Measurements from ENCODE around the gene FAM83G. TPM values are rescaled to one million over a fixed set of nuclear protein-coding genes. Genes with fewer than 3 reads are reported as not detected.

Gene FAM83G
- total and polyA plus RNA-seq, 2 experiments from 2014 or later: 7.6 to 44.5 TPM

DNA sequence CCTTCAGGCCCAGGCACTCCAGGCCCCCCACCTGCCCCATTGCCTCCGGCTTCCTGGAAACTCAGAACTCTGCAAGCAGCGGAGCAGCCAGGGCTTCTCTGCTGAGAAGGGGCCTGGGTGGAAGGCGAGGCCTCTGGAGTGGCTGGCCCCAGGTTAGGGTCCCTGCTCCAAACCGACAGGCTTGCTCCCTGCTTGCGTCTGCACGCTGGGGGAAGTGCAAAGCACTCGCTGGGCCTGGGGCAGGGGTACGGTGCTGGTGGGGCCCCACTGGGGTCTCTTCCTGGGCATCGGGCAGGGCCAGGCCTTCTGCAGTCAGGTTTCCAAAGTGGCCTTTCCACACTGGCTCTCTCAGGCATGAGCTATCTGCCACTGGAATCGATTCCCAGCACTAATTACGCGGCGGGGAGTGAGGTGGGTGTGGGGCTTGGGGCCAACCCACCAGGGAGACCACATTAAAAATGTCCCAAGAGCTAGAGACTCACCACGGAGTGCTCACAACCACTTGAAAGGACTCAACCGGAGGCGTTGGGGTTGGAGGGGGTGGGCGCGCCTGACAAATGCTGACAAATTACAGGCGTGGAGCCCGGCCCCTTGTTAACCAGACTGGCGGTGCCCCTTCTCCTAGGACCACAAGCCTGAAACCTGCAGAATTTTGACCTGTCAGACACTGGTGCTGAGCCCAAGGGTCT, 17.9 kb downstream of the FAM83G start:
- peaks cover 11% of the 10 kb centered on the region for H3K27me3 Mint-ChIP-seq (ENCODE audit: insufficient read depth, low read depth, poor library complexity)
- no peak for TF ChIP-seq EZH2phosphoT487 (IDR thresholded peaks at IDR 0.05; ENCODE audit: unreplicated experiment)

DNA sequence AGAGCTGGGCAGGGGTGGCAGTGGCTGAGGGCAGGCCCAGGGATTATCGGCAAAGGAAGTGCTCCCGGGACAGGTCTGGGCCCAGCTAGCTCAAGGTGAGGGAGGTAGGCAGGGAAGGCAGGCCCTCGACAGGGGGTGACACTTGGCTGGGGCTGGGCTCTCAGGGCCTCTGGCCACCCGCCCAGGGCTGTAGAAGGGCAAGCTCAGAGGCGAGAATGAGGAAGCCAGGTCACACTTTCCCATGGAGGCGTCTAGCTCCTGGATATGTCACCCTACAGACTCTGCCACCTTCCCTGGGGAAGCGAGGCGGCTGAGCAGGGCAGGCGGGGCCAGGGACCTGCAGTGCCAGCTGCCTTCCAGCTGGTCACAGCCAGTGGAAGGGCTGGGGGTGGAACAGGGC, 19.1 kb downstream of the FAM83G start:
- ATAC-seq (no peak), DNase-seq (ENCODE audit: low spot score) (no peak)
- peaks cover 6% of the 10 kb centered on the region; the same call in 1 of the 2 replicates for H4K20me1 ChIP-seq (replicated peaks; ENCODE audit: insufficient read depth)
- H2AFZ ChIP-seq: no peak overlapping the region
- no peak overlapping the region for H3K4me3 Mint-ChIP-seq
- no peak overlapping the region for H3K27ac ChIP-seq (ENCODE audit: low read depth)
- H3K9me2 ChIP-seq (ENCODE audit: insufficient read depth): no peaks in the 10 kb centered on the region
- no peak overlapping the region for H3K4me2 ChIP-seq
- H3K27ac Mint-ChIP-seq: no peak overlapping the region
- H3K4me1 Mint-ChIP-seq: 0 out of 3 replicates have a peak, but pooled peaks cover 2% of the 10 kb centered on the region
- no peaks in the 10 kb centered on the region for H3K27me3 ChIP-seq (ENCODE audit: insufficient read depth)
- no peaks in the 10 kb centered on the region for H3K9me3 Mint-ChIP-seq
- peaks cover 13% of the 10 kb centered on the region for H3K27me3 Mint-ChIP-seq (ENCODE audit: insufficient read depth, low read depth, poor library complexity)
- H3K4me1 ChIP-seq (ENCODE audit: insufficient read depth): no peaks in the 10 kb centered on the region
- peaks cover 16% of the 10 kb centered on the region for H3K36me3 Mint-ChIP-seq (ENCODE audit: low read depth)
- no peak overlapping the region for H3K4me3 ChIP-seq
- peaks cover 7% of the 10 kb centered on the region; the same call in 1 of the 2 replicates for H3K79me2 ChIP-seq (replicated peaks; ENCODE audit: insufficient read depth)
- H3K36me3 ChIP-seq (ENCODE audit: insufficient read depth): no peaks in the 10 kb centered on the region
- no peaks in the 10 kb centered on the region for H3F3A ChIP-seq (replicated peaks; ENCODE audit: low read depth)
- TF ChIP-seq, protein P1, sequence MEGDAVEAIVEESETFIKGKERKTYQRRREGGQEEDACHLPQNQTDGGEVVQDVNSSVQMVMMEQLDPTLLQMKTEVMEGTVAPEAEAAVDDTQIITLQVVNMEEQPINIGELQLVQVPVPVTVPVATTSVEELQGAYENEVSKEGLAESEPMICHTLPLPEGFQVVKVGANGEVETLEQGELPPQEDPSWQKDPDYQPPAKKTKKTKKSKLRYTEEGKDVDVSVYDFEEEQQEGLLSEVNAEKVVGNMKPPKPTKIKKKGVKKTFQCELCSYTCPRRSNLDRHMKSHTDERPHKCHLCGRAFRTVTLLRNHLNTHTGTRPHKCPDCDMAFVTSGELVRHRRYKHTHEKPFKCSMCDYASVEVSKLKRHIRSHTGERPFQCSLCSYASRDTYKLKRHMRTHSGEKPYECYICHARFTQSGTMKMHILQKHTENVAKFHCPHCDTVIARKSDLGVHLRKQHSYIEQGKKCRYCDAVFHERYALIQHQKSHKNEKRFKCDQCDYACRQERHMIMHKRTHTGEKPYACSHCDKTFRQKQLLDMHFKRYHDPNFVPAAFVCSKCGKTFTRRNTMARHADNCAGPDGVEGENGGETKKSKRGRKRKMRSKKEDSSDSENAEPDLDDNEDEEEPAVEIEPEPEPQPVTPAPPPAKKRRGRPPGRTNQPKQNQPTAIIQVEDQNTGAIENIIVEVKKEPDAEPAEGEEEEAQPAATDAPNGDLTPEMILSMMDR (conservative IDR thresholded peaks at IDR 0.05; ENCODE audit: low read depth in 2 of 2): no peak
- TF ChIP-seq EZH2 (IDR thresholded peaks at IDR 0.05; ENCODE audit: low read depth, unreplicated experiment): no peak
- TF ChIP-seq, protein P2, sequence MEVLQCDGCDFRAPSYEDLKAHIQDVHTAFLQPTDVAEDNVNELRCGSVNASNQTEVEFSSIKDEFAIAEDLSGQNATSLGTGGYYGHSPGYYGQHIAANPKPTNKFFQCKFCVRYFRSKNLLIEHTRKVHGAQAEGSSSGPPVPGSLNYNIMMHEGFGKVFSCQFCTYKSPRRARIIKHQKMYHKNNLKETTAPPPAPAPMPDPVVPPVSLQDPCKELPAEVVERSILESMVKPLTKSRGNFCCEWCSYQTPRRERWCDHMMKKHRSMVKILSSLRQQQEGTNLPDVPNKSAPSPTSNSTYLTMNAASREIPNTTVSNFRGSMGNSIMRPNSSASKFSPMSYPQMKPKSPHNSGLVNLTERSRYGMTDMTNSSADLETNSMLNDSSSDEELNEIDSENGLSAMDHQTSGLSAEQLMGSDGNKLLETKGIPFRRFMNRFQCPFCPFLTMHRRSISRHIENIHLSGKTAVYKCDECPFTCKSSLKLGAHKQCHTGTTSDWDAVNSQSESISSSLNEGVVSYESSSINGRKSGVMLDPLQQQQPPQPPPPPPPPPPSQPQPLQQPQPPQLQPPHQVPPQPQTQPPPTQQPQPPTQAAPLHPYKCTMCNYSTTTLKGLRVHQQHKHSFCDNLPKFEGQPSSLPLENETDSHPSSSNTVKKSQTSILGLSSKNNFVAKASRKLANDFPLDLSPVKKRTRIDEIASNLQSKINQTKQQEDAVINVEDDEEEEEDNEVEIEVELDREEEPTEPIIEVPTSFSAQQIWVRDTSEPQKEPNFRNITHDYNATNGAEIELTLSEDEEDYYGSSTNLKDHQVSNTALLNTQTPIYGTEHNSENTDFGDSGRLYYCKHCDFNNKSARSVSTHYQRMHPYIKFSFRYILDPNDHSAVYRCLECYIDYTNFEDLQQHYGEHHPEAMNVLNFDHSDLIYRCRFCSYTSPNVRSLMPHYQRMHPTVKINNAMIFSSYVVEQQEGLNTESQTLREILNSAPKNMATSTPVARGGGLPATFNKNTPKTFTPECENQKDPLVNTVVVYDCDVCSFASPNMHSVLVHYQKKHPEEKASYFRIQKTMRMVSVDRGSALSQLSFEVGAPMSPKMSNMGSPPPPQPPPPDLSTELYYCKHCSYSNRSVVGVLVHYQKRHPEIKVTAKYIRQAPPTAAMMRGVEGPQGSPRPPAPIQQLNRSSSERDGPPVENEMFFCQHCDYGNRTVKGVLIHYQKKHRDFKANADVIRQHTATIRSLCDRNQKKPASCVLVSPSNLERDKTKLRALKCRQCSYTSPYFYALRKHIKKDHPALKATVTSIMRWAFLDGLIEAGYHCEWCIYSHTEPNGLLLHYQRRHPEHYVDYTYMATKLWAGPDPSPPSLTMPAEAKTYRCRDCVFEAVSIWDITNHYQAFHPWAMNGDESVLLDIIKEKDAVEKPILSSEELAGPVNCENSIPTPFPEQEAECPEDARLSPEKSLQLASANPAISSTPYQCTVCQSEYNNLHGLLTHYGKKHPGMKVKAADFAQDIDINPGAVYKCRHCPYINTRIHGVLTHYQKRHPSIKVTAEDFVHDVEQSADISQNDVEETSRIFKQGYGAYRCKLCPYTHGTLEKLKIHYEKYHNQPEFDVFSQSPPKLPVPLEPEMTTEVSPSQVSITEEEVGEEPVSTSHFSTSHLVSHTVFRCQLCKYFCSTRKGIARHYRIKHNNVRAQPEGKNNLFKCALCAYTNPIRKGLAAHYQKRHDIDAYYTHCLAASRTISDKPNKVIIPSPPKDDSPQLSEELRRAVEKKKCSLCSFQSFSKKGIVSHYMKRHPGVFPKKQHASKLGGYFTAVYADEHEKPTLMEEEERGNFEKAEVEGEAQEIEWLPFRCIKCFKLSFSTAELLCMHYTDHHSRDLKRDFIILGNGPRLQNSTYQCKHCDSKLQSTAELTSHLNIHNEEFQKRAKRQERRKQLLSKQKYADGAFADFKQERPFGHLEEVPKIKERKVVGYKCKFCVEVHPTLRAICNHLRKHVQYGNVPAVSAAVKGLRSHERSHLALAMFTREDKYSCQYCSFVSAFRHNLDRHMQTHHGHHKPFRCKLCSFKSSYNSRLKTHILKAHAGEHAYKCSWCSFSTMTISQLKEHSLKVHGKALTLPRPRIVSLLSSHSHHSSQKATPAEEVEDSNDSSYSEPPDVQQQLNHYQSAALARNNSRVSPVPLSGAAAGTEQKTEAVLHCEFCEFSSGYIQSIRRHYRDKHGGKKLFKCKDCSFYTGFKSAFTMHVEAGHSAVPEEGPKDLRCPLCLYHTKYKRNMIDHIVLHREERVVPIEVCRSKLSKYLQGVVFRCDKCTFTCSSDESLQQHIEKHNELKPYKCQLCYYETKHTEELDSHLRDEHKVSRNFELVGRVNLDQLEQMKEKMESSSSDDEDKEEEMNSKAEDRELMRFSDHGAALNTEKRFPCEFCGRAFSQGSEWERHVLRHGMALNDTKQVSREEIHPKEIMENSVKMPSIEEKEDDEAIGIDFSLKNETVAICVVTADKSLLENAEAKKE (CRISPR knock-in tag; IDR thresholded peaks at IDR 0.05): no peak
- no peak for TF ChIP-seq EZH2phosphoT487 (IDR thresholded peaks at IDR 0.05; ENCODE audit: unreplicated experiment)
- TF ChIP-seq NANOG (IDR thresholded peaks at IDR 0.05; ENCODE audit: borderline replicate concordance): no peak
- TF ChIP-seq, protein P3, sequence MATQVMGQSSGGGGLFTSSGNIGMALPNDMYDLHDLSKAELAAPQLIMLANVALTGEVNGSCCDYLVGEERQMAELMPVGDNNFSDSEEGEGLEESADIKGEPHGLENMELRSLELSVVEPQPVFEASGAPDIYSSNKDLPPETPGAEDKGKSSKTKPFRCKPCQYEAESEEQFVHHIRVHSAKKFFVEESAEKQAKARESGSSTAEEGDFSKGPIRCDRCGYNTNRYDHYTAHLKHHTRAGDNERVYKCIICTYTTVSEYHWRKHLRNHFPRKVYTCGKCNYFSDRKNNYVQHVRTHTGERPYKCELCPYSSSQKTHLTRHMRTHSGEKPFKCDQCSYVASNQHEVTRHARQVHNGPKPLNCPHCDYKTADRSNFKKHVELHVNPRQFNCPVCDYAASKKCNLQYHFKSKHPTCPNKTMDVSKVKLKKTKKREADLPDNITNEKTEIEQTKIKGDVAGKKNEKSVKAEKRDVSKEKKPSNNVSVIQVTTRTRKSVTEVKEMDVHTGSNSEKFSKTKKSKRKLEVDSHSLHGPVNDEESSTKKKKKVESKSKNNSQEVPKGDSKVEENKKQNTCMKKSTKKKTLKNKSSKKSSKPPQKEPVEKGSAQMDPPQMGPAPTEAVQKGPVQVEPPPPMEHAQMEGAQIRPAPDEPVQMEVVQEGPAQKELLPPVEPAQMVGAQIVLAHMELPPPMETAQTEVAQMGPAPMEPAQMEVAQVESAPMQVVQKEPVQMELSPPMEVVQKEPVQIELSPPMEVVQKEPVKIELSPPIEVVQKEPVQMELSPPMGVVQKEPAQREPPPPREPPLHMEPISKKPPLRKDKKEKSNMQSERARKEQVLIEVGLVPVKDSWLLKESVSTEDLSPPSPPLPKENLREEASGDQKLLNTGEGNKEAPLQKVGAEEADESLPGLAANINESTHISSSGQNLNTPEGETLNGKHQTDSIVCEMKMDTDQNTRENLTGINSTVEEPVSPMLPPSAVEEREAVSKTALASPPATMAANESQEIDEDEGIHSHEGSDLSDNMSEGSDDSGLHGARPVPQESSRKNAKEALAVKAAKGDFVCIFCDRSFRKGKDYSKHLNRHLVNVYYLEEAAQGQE (IDR thresholded peaks at IDR 0.05; ENCODE audit: unreplicated experiment): no peak
- TF ChIP-seq JUNB (IDR thresholded peaks at IDR 0.05; ENCODE audit: unreplicated experiment): no peak

More for the DNA sequence above, 17.9 kb downstream of the FAM83G start:
- Mint-ChIP-seq H3K4me1 (0 out of 3 replicates have a peak, but pooled peaks cover 2% of the 10 kb centered on the region), H3K27ac (no peak overlapping the region), H3K4me3 (no peak overlapping the region), H3K36me3 (ENCODE audit: low read depth) (peaks cover 16% of the 10 kb centered on the region), H3K9me3 (no peaks in the 10 kb centered on the region)
- Histone ChIP-seq H3K79me2 (replicated peaks; ENCODE audit: insufficient read depth) (peaks cover 12% of the 10 kb centered on the region; the same call in 1 of the 2 replicates), H3K4me2 (no peak overlapping the region), H3K9me2 (ENCODE audit: insufficient read depth) (no peaks in the 10 kb centered on the region), H3K36me3 (ENCODE audit: insufficient read depth) (no peaks in the 10 kb centered on the region), H2AFZ (no peak overlapping the region), H3F3A (replicated peaks; ENCODE audit: low read depth) (no peaks in the 10 kb centered on the region), H3K27ac (ENCODE audit: low read depth) (no peak overlapping the region), H3K4me1 (ENCODE audit: insufficient read depth) (no peaks in the 10 kb centered on the region), H3K4me3 (no peak overlapping the region), H4K20me1 (replicated peaks; ENCODE audit: insufficient read depth) (peaks cover 6% of the 10 kb centered on the region), H3K27me3 (ENCODE audit: insufficient read depth) (no peaks in the 10 kb centered on the region)
- no peak for ATAC-seq
- DNase-seq (ENCODE audit: low spot score): no peak
